H1 (cell line): ENCODE results near the gene ZNF408. TPM values are rescaled to one million over a fixed set of nuclear protein-coding genes. Genes with fewer than 3 reads are reported as not detected.

ENCODE experiments used
- POU5F1 ChIP-seq: IDR thresholded peaks from 2 replicates; pipeline ENCODE4 v1.6.1; 2011; ENCODE audit warnings: low read depth, mild to moderate bottlenecking, low read length, moderate library complexity
- SIX5 ChIP-seq: IDR thresholded peaks from 2 replicates; pipeline ENCODE4 v1.6.1; 2011; ENCODE audit warnings: mild to moderate bottlenecking, low read depth, low read length
- USF2 ChIP-seq: IDR thresholded peaks from 2 replicates; pipeline ENCODE4 v1.6.1; 2011; ENCODE audit warnings: low read length, improper control_type of control experiment
- polyA plus RNA-seq, 7 experiments: library from polyadenylated mRNA; depleted of rRNA in 3 of 7; stranded (reverse) in 5 of 7; unstranded in 2 of 7; fragments of >200 nt in 5 of 7; fragments of 200-250 nt in 2 of 7; gene quantifications; 1 replicate in 5 of 7; 2 replicates in 1 of 7; 4 replicates in 1 of 7; pipeline versions ENCODE4 v1.2.1 to v1.2.3, GENCODE V29; 2011 to 2013; ENCODE audit warnings: missing spikeins in 2 of 7, mixed read lengths in 2 of 7
- total RNA-seq: library from RNA; stranded (reverse); fragmentation: NEBNext Ultra II Directional; extraction: Animal tissue kit (Norgen Biotek cat#: 25700); gene quantifications from 2 replicates; pipeline ENCODE4 v1.2.1, GENCODE V29; 2021

Gene ZNF408
- total and polyA plus RNA-seq, 2 of the 8 experiments (the other 6 are each of a cell fraction or from before 2014, with no cell fraction given) = 10.7 to 11.0 TPM

DNA sequence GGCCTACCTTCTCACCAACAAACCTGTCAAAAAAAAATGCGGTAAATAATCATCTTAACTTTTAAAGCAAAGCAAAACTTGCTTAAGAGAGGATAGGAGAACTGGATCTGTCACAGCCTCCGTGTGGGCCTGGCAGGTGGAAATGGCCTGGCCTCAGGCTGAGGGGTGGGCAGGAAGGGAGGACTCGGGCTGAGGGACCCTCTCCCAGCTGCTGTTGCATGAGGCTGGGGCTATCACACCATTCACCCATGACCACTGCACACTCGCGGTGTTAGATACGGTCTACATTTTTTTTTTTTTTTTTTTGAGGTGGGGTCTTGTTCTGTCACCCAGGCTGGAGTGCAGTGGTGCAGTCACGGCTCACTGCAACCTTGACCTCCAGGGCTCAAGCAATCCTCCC, 24.9 kb upstream of the ZNF408 start (continued):
- no peak for TF ChIP-seq USF2
- TF ChIP-seq POU5F1 = no peak
- TF ChIP-seq SIX5 = no peak
- TF ChIP-seq, all 59 proteins: peak for 0
